HG03457 (cell line): Measurements from ENCODE around the gene ISL2.

Source experiments
- ATAC-seq: cut with Tn5 transposase; IDR thresholded peaks from one replicate; pipeline ENCODE4 v1.9.1; 2021; ENCODE audit warnings: moderate number of reproducible peaks; ENCODE audit not compliant: unreplicated experiment

Gene ISL2

DNA sequence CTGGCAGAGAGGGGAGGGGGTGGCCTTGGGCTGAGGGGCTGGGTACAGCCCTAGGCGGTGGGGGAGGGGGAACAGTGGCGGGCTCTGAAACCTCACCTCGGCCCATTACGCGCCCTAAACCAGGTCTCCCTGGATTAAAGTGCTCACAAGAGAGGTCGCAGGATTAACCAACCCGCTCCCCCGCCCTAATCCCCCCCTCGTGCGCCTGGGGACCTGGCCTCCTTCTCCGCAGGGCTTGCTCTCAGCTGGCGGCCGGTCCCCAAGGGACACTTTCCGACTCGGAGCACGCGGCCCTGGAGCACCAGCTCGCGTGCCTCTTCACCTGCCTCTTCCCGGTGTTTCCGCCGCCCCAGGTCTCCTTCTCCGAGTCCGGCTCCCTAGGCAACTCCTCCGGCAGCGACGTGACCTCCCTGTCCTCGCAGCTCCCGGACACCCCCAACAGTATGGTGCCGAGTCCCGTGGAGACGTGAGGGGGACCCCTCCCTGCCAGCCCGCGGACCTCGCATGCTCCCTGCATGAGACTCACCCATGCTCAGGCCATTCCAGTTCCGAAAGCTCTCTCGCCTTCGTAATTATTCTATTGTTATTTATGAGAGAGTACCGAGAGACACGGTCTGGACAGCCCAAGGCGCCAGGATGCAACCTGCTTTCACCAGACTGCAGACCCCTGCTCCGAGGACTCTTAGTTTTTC, 4.9 kb downstream of the ISL2 start:
- ATAC-seq: no peak

DNA sequence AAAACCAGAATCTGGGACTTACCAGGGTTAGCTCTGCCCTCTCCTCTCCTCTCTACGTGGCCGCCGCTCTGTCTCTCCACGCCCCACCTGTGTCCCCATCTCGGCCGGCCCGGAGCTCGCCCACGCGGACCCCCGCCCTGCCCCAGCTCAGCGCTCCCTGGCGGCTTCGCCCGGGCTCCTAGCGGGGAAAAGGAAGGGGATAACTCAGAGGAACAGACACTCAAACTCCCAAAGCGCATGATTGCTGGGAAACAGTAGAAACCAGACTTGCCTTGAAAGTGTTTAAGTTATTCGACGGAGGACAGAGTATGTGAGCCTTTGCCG, 5.4 kb downstream of the ISL2 start:
- no peak for ATAC-seq

DNA sequence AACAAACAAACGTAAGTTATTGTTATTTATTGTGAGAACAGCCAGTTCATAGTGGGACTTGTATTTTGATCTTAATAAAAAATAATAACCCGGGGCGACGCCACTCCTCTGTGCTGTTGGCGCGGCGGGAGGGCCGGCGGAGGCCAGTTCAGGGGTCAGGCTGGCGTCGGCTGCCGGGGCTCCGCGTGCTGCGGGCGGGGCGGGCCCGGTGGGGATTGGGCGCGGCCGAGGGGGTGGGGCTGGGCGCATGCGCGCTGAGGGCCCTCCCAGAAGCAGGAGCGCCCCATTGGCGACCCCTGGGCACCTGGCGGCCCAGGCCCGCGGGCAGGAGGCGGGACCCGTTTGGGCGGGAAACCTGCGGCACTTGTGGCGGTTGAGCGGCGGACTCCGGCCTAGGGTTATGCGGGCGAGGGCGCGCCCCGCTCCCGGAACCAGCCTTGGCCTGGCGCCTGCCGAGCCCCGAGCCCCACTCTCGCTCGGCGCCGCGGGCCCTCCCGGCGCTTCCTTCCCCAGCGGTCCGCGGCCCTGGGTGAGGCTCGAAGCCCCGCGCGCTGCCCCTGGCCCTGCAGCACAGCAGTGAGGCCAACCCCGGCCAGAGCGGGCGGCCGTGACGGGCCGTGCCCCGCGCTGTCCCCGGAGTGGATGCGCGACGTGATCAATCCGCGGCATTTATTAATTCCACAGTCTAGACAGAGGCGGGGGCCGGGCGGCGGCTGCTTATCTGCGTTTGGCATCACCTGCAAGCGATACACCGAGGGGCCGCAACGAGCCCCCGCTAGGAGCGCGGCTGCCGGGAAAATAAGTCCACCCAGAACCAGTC, 6.0 kb downstream of the ISL2 start:
- ATAC-seq: no peak

DNA sequence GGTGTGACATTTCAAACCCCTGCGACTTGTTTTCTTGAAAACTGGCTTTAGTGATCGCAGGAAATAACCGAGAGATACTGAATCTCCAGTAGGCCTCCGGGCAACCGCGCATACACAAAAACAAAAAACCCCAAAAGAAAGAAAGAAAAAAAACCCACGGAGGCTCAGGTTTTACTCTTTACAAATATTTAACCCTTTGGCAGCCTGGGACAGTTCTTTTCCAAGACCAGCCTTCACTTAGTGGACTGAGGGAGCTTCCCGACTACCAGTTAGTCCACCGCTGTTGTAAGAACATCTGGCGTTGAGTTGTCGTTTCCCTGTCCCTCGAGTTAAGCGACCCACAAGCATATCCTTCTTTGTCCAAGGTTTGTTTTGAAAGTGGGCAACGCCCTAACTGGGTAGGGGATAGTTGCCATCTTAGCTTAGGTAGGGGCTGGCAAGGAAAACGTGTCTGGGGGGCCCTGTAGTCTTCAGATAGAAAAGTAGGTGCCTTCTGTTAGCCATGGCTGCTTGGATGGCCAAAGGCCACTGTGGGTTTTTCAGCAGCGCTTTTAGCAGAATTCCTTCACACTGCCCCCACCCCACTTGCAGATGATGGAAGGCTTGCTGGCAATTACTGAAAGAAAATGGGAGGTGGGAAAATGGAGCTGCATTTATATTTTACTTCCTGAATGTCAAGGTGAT, 6.9 kb downstream of the ISL2 start:
- no peak for ATAC-seq

DNA sequence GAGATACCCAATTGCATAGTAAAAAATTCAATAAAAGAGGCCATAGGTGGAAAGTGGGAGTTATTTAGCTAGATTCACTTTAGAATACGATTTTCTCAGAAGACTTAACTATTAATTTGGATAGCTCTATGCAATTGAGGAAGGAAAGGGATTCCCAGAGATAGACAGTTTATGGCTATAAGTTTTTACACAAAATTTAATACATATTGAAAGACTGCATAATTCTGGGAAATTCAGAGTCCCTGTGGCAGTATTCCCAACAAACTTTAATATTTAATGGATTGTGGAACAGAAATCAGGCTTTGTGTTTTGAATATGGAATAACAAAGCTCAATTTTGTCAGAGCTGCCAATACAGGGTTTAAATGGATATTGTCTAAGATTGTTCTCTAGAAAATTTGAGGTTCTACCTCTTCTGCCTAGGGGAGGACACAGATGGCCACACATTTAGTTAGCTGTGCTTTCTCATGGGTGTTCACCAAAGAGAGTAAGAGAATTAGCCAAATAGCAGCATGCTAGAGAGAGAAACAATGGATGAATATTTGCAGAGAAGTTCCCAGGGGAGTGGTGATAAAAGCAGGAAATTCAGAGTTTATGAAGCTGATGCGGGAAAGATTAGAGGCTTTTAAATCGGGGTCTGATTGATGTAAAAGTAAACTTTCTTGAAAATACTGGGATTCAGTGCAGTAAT, 8.5 kb downstream of the ISL2 start:
- no peak for ATAC-seq

DNA sequence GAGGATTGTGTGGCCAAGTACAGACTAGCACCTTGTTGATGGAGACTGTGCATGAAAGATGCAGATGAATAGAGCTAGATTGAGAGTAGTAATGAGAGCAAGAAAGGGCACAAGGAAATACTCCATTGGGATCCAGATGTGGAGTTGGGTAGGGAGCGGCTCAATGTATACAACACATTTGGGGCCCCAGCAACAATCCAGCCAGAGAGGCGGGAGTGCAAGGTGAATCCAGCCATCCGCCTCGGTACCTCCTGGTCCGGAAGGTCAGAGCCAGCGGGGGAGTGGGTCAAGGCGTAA, 9.0 kb downstream of the ISL2 start:
- no peak for ATAC-seq

DNA sequence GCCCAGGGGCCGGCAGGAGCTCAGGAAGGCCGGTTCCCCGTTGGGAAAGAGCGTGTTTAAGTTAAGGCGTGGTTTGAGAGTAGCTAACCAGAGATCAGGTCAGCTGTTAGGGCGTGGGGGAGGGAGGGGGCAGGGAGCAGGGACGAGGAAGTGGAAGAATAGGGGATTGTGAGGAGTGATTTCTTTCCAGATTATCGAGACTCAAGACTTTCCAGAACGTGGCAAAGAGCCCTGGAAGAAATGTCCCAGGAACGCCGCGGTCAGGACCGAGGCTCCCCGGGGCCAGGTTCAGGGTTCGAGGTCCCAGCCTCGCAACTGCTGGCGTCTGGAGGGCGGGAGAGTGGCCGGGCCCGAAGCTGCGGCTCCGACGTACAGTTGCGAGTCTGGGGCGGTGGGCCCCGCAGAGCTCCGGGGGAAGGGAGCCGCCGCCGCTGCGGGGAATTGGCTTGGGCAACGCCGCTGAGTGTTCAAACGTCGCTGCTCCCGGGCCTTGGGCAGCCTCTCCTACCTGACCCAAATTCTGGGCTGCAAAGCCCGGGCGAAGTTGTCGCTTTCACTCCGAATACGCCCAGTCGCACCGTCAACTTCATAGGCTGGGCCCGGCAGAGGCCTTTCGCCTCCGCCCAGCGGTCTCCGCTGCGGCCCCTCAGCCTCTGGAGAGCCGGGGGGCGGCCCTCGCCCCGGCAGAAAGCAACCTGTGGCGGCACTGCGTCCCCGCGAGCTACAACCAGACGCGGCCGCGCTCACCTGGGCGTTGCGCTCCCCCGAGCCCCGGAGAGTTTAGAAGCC, 9.5 kb downstream of the ISL2 start:
- no peak for ATAC-seq

DNA sequence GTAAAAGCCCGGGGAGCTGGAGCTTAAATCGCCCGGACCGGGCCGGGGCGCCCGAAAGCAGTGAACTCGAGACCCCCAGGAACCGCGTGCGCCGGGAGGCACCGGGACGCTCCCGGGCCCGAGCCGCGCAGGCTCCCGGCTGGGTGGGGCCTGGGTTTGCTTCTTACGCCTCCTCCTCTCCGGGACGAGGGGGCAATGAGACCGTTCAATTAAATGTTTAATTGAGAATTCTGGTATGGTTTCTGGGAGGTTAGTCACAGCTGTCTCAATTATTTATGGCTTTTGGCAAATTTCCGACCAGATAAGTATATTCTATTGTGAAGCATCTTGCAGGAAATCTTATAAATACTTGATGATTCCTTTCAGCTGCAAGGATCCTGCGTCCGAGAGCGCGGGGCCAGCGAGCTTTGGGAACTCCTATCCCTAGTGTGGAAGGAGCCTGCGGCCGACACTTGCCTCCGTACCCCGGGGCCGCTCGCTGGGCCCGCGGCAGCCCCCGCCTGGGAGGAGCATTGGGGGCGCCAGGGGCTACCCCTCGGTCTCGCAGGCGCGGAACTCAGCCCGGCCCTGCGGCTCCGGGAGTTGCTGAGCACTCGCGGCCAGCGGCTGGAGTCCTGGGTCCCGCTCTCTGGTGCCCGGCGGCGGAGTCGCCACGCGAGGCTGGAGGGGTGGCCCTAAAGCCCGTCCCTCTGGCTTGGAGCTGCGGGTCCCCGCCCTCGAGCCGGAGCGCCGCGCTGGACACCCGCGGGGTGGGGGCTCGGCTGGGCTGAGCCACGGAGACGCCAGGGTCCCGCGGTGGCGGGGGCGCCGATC, 10.3 kb downstream of the ISL2 start:
- ATAC-seq: no peak

DNA sequence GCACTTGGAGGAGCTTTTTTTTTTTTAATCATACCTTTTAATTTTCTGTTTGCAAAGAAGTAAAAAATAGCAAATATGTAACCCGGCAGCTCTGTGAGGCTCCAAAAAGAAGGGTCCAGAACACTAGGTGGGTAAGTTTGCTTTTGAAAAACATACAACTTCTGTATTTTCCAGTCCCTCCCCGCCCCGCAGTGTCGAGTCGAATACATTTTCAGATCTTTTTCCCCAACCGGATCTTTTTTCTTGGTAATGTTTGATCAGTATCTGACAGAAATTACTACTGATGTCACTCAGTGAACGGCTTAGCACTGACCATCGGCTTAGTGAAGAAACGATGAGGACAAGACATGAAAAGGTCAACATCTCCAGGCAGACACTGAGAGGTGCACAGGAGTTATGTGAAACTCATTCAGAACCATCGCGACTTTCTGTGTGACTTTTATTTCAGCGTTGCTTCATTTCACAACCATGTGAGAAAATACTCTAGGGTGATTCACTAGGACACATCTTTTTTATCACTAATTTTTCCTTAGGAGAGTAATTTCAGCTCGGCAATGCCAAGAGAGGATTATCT, 11.0 kb downstream of the ISL2 start:
- ATAC-seq: no peak

DNA sequence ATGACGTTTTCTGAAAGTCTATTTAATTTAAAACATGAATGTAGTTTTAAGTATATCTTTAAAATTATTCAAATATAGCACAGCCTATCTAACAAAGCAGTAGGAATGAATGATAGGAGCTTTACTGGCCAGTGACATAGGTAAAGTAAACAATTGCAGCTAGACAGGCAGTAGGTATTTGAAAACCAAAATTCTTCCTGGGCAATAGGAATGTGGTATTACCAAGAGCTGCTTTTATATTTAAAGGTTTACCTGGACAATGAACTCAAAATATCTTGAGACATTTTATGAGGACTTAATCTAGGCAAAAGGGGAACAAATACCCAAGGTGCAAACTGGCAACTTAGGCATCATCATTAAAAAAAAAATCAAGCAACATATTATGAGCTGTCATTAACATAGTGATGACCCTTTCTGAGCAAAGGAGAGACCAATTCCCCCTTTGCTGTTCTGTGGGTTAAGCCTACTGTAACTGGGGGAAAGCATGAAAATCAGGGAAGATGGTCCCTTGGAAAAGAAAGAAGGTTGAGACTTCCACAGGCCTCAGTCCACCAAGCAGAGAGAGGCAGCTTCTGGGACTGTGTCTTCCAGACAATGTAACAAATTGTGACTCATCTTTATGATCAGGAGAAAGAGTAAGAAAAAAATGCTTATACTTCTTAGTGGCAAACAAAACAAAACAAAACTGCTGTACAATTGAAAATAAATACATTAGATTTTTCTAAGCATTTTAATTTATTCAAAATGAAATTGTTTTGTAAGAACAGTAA, 12.9 kb downstream of the ISL2 start:
- ATAC-seq: no peak

DNA sequence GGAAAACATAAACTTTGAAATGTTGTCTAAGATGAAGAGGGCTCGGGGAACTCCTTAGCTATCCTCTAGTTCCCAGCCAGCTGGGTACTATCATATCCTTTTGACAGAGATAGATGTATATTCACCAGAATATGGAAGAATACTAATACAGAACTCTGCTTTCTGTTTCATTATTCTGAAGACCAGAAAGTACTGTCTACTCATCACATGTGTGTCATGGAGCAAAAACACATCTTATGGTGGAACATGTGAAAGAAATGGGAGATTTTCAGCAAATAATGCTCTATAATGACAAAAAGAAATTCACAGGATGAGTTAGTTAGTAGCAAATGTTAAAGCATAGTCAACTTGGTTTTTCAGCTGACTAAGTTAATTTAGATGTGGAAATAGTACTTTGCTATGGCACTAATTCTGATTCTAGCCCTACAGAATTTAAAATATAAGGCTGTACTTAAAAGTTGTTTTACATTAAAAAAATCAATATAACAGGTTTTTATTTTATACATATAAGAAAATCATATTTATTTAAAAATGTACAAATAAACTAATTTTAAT, 16.5 kb downstream of the ISL2 start:
- no peak for ATAC-seq

DNA sequence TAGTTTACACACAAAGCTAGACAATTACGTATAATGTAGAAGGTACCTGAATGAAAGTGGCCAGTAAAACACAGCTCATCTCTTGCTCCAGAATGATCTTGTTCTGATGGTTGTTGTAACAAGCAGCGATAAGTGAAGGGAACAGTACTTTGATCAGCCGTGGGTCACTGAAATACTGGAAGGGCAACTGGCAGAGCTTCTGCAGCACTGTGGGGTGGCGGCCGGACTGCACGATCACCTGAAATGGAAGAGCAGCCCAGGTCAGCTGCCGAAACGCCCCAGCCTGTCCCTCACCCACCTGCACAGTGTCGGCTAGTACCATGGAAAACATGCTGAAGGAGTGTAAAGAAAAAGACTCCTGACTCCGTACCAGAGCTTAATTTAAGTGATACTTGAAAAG, 17.3 kb downstream of the ISL2 start:
- no peak for ATAC-seq

DNA sequence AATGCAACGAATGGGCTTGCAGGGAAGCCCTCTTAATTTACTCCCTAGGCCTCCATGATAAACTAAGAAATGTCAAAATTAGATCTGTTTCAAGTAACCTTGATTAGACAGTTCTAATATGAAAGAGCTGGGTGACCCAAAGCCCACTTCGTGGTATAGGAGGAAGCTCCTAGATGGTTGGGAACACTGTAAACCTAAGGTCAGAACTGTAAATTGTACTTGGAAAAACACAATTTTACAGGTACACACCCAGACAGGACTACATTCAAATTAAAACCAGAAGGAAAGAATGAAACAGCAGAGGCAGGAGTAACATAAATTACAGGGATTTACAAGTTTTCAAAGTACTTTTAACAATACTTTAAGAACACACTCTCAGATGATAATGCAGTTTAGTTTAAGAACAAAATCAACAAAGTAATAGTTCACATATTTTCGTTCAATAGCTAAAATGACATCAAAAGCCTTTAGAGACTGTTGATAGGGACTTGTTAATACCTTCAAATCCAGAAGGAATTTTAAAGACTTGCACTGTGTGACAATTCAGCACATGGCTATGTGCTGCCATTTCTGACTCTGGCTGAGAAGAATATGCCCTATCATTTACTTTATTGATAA, 18.4 kb downstream of the ISL2 start:
- ATAC-seq: no peak

DNA sequence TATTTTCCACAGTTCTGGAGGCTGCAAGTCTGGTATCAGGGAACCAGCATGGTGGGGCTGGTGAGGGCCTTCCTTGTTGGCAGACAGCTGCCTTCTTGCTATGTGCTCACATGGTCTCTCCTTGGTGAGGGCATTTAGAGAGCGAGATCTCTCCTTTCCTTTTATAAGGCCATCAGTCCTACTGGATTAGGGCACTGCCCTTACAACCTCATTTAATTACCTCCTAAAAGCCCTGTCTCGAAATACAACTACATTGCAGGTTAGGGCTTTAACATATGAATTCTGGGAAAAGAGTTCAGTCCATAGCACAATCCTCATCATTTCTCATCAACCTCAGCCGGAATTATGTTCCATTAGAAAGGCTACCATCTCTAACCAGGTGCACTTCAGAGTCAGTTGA, 21.9 kb downstream of the ISL2 start:
- ATAC-seq: no peak

DNA sequence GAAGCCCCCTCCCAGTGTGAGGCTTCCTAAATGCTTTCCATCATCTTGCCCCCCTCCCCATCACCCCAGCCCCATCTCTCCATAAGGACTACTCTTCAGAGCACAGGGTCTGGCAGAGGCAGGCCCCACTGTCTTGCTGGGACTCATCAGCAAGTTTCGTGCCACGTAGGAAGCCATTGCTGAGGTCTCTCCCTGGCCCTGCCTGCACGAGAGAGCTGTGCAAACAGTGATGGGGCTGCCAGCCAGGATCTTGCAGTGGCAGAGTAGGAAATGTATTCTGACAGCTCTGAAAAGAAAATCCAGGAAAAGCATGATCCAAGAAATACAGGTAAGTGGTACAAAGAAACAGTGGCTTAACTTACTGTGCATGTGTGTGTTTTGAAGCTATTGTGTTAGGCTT, 22.6 kb downstream of the ISL2 start:
- no peak for ATAC-seq

DNA sequence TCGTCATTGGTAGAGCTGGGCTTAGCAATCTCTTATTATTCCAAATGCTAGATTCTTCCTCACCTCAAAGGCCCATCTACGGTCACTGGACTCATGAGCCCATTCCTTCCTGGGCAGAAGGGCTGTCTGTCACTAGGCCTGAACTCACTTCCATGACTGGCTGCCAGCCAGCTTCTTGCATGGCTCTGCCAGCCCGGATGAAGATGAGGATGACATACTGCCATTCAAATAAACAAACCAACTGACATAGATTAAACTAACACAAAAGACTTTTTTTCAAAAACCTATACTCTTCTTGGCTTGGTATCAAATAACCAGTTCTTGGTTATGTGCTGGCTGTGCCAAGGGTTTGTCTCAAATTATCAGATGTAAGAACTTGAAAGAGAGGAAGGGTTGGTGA, 23.8 kb downstream of the ISL2 start:
- no peak for ATAC-seq

DNA sequence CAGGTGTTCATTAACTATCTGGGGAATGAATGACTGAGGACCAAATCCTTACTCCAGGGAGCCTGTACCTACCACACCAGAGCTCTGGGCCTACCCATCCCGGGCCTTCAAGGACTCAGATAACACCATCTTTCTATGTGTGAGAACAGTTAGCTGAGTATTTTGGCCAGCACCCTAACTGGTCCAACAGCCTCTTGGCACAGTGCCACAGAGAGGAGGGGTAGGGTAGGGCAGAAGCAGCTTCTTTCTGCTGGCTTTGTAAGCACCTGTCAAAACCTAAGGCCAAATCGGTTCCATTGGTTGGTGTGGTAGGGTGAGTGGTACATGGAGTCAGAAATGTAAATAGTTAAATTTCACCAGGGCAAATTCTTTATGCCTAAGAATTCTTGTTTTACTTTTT, 26.7 kb downstream of the ISL2 start:
- ATAC-seq: no peak

DNA sequence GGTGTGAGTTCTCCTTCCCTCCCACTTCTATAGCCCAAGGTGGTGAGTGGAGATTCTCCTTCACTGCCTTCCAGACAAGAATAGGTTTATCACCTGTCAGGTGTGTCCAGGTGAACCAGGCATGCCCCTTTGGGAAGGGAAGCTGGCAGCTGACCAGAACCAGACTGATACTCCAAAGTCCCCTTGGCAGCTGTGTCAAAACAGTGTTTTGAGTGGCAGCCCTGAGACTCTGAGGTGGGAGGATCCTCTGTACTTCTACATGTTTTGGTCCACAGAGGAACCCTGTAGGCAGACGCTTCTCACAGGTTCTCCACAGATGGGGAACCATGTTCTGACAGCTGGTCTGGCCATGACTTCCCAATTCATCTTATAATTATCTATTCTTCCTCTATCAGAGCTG, 30.1 kb downstream of the ISL2 start:
- ATAC-seq: no peak
